Trophoblast cell (in vitro differentiated cells and primary cell): ENCODE data around the gene SYNJ2BP. TPM values are rescaled to one million over a fixed set of nuclear protein-coding genes. Genes with fewer than 3 reads are reported as not detected.

Experiments
- DNase-seq, 2 donors: peaks; one replicate each; pipeline ENCODE4 v3.0.0-alpha.2; 2016
- H2AFZ ChIP-seq: 2 replicates; pipeline ENCODE4 v1.6.1; 2013; ENCODE audit warnings: low read length, moderate library complexity, mild to moderate bottlenecking; ENCODE audit not compliant: insufficient read depth, poor library complexity
- H2AK5ac ChIP-seq: 2 replicates; pipeline ENCODE4 v1.6.1; 2013; ENCODE audit warnings: mild to moderate bottlenecking, low read length
- H2BK120ac ChIP-seq: 2 replicates; pipeline ENCODE4 v1.6.1; 2013; ENCODE audit warnings: low read length, mild to moderate bottlenecking, moderate library complexity; ENCODE audit not compliant: insufficient read depth, poor library complexity
- H2BK12ac ChIP-seq: 2 replicates; pipeline ENCODE4 v1.6.1; 2013; ENCODE audit warnings: mild to moderate bottlenecking, low read length, moderate library complexity
- H2BK5ac ChIP-seq: 2 replicates; pipeline ENCODE4 v1.6.1; 2013; ENCODE audit warnings: low read length, low read depth, moderate library complexity, mild to moderate bottlenecking; ENCODE audit not compliant: poor library complexity
- H3K14ac ChIP-seq: 2 replicates; pipeline ENCODE4 v1.6.1; 2013; ENCODE audit warnings: mild to moderate bottlenecking, low read length
- H3K18ac ChIP-seq: 2 replicates; pipeline ENCODE4 v1.6.1; 2013; ENCODE audit warnings: mild to moderate bottlenecking, low read length
- H3K23ac ChIP-seq: 2 replicates; pipeline ENCODE4 v1.6.1; 2013; ENCODE audit warnings: low read length
- H3K27ac ChIP-seq: 2 replicates; pipeline ENCODE4 v1.5.1; 2013; ENCODE audit warnings: low read depth, mild to moderate bottlenecking, inconsistent platforms, low read length, moderate library complexity
- H3K27me3 ChIP-seq: 2 replicates; pipeline ENCODE4 v1.6.1; 2013; ENCODE audit warnings: inconsistent platforms, mild to moderate bottlenecking, low read length, moderate library complexity; ENCODE audit not compliant: insufficient read depth
- H3K36me3 ChIP-seq, 2 experiments: 1 replicate in 1 of 2; 2 replicates in 1 of 2; pipeline ENCODE4 v1.6.1; 2013; ENCODE audit warnings: low read length in 2 of 2, mild to moderate bottlenecking in 2 of 2, moderate library complexity in 1 of 2; ENCODE audit not compliant: insufficient read depth in 2 of 2, control insufficient read depth in 1 of 2
- H3K4ac ChIP-seq: 2 replicates; pipeline ENCODE4 v1.6.1; 2013; ENCODE audit warnings: low read depth, mild to moderate bottlenecking, low read length, moderate library complexity
- H3K4me1 ChIP-seq, 2 experiments: 1 replicate in 1 of 2; 2 replicates in 1 of 2; pipeline ENCODE4 v1.6.1; 2013; ENCODE audit warnings: low read length in 2 of 2, mild to moderate bottlenecking in 2 of 2, moderate library complexity in 1 of 2; ENCODE audit not compliant: insufficient read depth in 2 of 2, control insufficient read depth in 1 of 2
- H3K4me2 ChIP-seq: 2 replicates; pipeline ENCODE4 v1.6.1; 2013; ENCODE audit warnings: inconsistent platforms, mild to moderate bottlenecking, low read length, moderate library complexity
- H3K4me3 ChIP-seq: 2 replicates; pipeline ENCODE4 v1.5.1; 2013; ENCODE audit warnings: mild to moderate bottlenecking, low read depth, low read length, inconsistent platforms
- H3K79me1 ChIP-seq: one replicate; pipeline ENCODE4 v1.6.1; 2013; ENCODE audit warnings: low read length
- H3K79me2 ChIP-seq: 2 replicates; pipeline ENCODE4 v1.6.1; 2013; ENCODE audit warnings: low read length, mild to moderate bottlenecking; ENCODE audit not compliant: control insufficient read depth, insufficient read depth, poor library complexity
- H3K9ac ChIP-seq: 2 replicates; pipeline ENCODE4 v1.6.1; 2013; ENCODE audit warnings: mild to moderate bottlenecking, low read length
- H3K9me3 ChIP-seq: 2 replicates; pipeline ENCODE4 v1.6.1; 2013; ENCODE audit warnings: low read depth, mild to moderate bottlenecking, control low read depth, inconsistent platforms, low read length; ENCODE audit not compliant: insufficient read depth
- H4K12ac ChIP-seq: 2 replicates; pipeline ENCODE4 v1.6.1; 2013; ENCODE audit warnings: low read depth, mild to moderate bottlenecking, low read length, moderate library complexity
- H4K8ac ChIP-seq: 2 replicates; pipeline ENCODE4 v1.6.1; 2013; ENCODE audit warnings: low read depth, mild to moderate bottlenecking, low read length, moderate library complexity
- H4K91ac ChIP-seq: one replicate; pipeline ENCODE4 v1.6.1; 2013; ENCODE audit warnings: low read depth, mild to moderate bottlenecking, low read length, moderate library complexity
- WGBS: extraction: QIAGEN DNeasy Blood & Tissue Kit; methylation state at CpG from one replicate; pipeline ENCODE4 v1.1.7; 2013; ENCODE audit warnings: missing lambda C conversion rate; ENCODE audit not compliant: insufficient read length, insufficient coverage; ENCODE audit errors: extremely low coverage; 5-methylcytosine and 5-hydroxymethylcytosine counted together
- polyA plus RNA-seq: library from polyadenylated mRNA; stranded (reverse); fragments of 200-250 nt; gene quantifications from 2 replicates; pipeline ENCODE4 v1.2.3, GENCODE V29; 2013

The SYNJ2BP gene
- polyA plus RNA-seq, result 12.2 and 12.8 TPM in 2 replicates

- Histone ChIP-seq H3K27me3 (no peaks in the 10 kb centered on the region), H3K36me3 (no peaks in the 10 kb centered on the region), H2BK120ac (no peak within 1 kb of the TSS), H4K91ac (no peak within 1 kb of the TSS), H3K9me3 (no peaks in the 10 kb centered on the region), H3K4ac (no peak within 1 kb of the TSS), H3K4me2 (peak within 1 kb of the TSS; percentile 99), H3K4me3 (peak within 1 kb of the TSS; percentile 77), H4K12ac (peak within 1 kb of the TSS; percentile 6), H3K9ac (peak within 1 kb of the TSS; percentile 72), H3K79me2 (no peaks in the 10 kb centered on the region), H3K4me1 (no peaks in the 10 kb centered on the region), H3K79me1 (no peaks in the 10 kb centered on the region), H3K23ac (no peak within 1 kb of the TSS), H3K14ac (no peak within 1 kb of the TSS), H2AK5ac (no peak within 1 kb of the TSS), H2BK5ac (no peak within 1 kb of the TSS), H3K18ac (no peak within 1 kb of the TSS), H4K8ac (peak within 1 kb of the TSS; percentile 58), H2AFZ (peak within 1 kb of the TSS; percentile 61), H2BK12ac (no peak within 1 kb of the TSS), H3K27ac (no peak within 1 kb of the TSS)
- WGBS, result no CpG with 5 or more reads among the region's 22 CpGs
- DNase-seq, result peak; percentile 67 to 77
Measured at GRCh38 chr14:70416725-70417349, at the start of gene SYNJ2BP. SYNJ2BP (minus strand) TSS chr14:70417090; CDS start chr14:70416963, 127 bp downstream.

- WGBS, result no CpG with 5 or more reads among the region's 1 CpG
Measured at GRCh38 chr14:70454731-70455130, 37.8 kb upstream of the SYNJ2BP start.

GRCh38 chr14:70451874-70452273 is 35.0 kb upstream of the SYNJ2BP start, which contains the start of gene ADAM21:
ADAM21 (plus strand) TSS chr14:70452174; CDS start chr14:70457500, 5,326 bp downstream.
- WGBS, result no CpG with 5 or more reads among the region's 1 CpG

More at GRCh38 chr14:70454731-70455130, 37.8 kb upstream of the SYNJ2BP start:
- Histone ChIP-seq H3K36me3 (no peaks in the 10 kb centered on the region), H4K91ac (no peak overlapping the region), H3K4ac (no peak overlapping the region), H3K18ac (no peak overlapping the region), H3K9me3 (no peaks in the 10 kb centered on the region), H2BK12ac (no peak overlapping the region), H3K4me2 (no peak overlapping the region), H2AFZ (no peak overlapping the region), H3K23ac (no peak overlapping the region), H4K8ac (no peak overlapping the region), H3K79me1 (no peaks in the 10 kb centered on the region), H3K27ac (no peak overlapping the region), H3K4me1 (no peaks in the 10 kb centered on the region), H3K9ac (no peak overlapping the region), H3K79me2 (no peaks in the 10 kb centered on the region), H2BK120ac (no peak overlapping the region), H3K4me3 (no peak overlapping the region), H2AK5ac (no peak overlapping the region), H2BK5ac (no peak overlapping the region), H3K14ac (no peak overlapping the region), H4K12ac (no peak overlapping the region), H3K27me3 (no peaks in the 10 kb centered on the region)
- no peak for DNase-seq

GRCh38 chr14:70448633-70449340 is 31.9 kb upstream of the SYNJ2BP start:
- WGBS, result no CpG with 5 or more reads among the region's 4 CpGs
- Histone ChIP-seq H2AFZ (no peak overlapping the region), H3K4me1 (no peaks in the 10 kb centered on the region), H3K4me2 (no peak overlapping the region), H3K14ac (no peak overlapping the region), H3K9ac (no peak overlapping the region), H2BK120ac (no peak overlapping the region), H2AK5ac (no peak overlapping the region), H3K27ac (no peak overlapping the region), H3K4ac (no peak overlapping the region), H3K79me1 (no peaks in the 10 kb centered on the region), H2BK5ac (no peak overlapping the region), H3K36me3 (no peaks in the 10 kb centered on the region), H3K4me3 (no peak overlapping the region), H2BK12ac (no peak overlapping the region), H3K18ac (no peak overlapping the region), H3K79me2 (no peaks in the 10 kb centered on the region), H3K27me3 (no peaks in the 10 kb centered on the region), H4K12ac (no peak overlapping the region), H4K91ac (no peak overlapping the region), H3K23ac (no peak overlapping the region), H3K9me3 (peaks cover 5% of the 10 kb centered on the region), H4K8ac (no peak overlapping the region)
- DNase-seq, result peak in 1 of 2 donors; percentile 33

More at GRCh38 chr14:70451874-70452273, 35.0 kb upstream of the SYNJ2BP start, which contains the start of gene ADAM21:
- H3K4ac ChIP-seq, result no peak within 1 kb of the TSS
- no peaks in the 10 kb centered on the region for H3K9me3 ChIP-seq
- H3K36me3 ChIP-seq, result no peaks in the 10 kb centered on the region
- H4K8ac ChIP-seq, result no peak within 1 kb of the TSS
- no peak within 1 kb of the TSS for H3K18ac ChIP-seq
- H2BK5ac ChIP-seq, result no peak within 1 kb of the TSS
- no peaks in the 10 kb centered on the region for H3K79me2 ChIP-seq
- no peak within 1 kb of the TSS for H2BK12ac ChIP-seq
- no peaks in the 10 kb centered on the region for H3K4me1 ChIP-seq
- H2AFZ ChIP-seq, result no peak within 1 kb of the TSS
- H3K14ac ChIP-seq, result no peak within 1 kb of the TSS
- no peak within 1 kb of the TSS for H3K9ac ChIP-seq
- no peak within 1 kb of the TSS for H3K23ac ChIP-seq
- no peaks in the 10 kb centered on the region for H3K79me1 ChIP-seq
- no peak within 1 kb of the TSS for H3K27ac ChIP-seq
- no peak for DNase-seq
- no peak within 1 kb of the TSS for H3K4me3 ChIP-seq
- no peak within 1 kb of the TSS for H4K12ac ChIP-seq
- no peak within 1 kb of the TSS for H2BK120ac ChIP-seq
- H4K91ac ChIP-seq, result no peak within 1 kb of the TSS
- H3K4me2 ChIP-seq, result no peak within 1 kb of the TSS
- no peak within 1 kb of the TSS for H2AK5ac ChIP-seq
- no peaks in the 10 kb centered on the region for H3K27me3 ChIP-seq
